ENCODE measurements around the gene SCD.
A peak's percentile ranks its signal among the peaks of the same experiment; 100 is the strongest.
"Not testable (repeated sequence)": the region's sequence is repeated elsewhere in the genome, so short reads cannot be mapped to it uniquely, and the experiment has no call there.

The SCD gene

DNA sequence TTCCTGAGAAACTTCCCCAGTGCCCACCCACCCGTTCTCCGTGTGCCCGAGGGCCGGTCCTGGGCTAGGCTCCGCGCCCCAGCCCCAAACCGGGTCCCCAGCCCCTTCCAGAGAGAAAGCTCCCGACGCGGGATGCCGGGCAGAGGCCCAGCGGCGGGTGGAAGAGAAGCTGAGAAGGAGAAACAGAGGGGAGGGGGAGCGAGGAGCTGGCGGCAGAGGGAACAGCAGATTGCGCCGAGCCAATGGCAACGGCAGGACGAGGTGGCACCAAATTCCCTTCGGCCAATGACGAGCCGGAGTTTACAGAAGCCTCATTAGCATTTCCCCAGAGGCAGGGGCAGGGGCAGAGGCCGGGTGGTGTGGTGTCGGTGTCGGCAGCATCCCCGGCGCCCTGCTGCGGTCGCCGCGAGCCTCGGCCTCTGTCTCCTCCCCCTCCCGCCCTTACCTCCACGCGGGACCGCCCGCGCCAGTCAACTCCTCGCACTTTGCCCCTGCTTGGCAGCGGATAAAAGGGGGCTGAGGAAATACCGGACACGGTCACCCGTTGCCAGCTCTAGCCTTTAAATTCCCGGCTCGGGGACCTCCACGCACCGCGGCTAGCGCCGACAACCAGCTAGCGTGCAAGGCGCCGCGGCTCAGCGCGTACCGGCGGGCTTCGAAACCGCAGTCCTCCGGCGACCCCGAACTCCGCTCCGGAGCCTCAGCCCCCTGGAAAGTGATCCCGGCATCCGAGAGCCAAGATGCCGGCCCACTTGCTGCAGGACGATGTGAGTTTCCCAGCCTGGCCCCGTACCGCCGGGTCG, at the start of gene SCD:
Gene SCD, plus strand, starts transcription at position 469 of the 803 bp plus-strand sequence. Its CDS starts 272 bp downstream, at position 741.
- peak; percentile 88 for DNase-seq

DNA sequence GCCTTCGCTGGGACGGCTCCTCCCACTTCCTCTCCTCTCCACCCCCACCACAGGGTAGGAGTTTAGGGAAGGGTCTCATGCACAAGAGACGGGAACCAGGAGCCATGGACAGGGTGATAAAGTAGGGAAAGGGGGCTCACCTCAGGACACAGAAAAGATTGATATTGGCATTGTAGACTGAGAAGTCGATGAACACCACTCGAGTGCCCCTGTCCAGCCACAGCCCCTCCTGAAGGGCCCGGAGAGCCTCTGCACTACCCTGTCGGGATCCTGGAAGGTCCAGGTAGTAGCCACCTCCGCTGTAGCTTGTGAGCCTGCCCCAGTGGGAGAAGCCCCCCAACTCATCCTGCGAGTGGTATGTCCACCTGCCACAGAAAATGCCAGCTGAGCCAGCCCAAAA, 49.8 kb upstream of the SCD start:
- DNase-seq = no peak

DNA sequence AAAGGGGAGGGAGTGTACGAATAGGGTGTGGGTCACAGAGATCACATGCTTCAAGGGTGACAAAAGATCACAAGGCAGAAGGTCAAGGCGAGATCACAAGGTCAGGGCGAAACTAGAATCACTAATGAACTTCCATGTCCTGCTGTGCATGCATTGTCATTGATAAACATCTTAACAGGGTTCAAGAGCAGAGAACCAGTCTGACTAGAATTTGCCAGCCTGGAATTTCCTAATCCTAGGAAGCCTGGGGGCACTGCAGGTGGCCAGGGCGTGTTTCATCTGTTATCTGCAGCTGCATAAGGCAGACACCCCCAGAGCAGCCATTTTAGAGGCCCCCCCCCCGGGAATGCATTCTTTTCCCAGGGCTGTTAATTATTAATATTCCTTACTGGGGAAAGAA, 45.9 kb upstream of the SCD start:
- not testable (repeated sequence) for DNase-seq

DNA sequence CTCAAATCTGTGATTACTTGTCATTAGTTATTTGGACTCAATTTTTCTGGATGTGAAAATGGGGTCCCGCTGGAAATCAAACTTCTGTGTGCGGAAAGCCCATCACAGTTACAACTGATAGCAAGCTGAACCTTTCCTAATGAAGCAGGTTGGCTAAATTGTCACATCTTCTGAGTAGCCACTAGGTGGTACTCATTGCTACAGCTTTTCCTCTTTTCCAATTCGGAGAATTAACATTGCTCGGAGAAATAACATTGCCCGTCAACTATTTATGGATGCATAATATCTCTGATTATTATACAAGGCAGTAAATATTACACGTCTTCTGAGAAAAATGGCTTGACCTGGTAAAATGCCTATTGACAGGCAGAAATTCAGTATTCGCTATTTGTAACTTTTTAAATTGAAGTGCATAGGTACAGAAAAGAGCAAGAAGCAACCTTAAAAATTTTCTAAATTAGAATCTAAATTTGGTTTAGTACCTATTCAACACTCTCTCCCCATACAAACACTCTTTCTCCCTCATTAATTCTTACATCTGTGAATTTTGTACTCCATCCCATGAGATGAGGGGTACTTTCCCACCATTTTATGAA, 43.2 kb upstream of the SCD start:
- DNase-seq = no peak

DNA sequence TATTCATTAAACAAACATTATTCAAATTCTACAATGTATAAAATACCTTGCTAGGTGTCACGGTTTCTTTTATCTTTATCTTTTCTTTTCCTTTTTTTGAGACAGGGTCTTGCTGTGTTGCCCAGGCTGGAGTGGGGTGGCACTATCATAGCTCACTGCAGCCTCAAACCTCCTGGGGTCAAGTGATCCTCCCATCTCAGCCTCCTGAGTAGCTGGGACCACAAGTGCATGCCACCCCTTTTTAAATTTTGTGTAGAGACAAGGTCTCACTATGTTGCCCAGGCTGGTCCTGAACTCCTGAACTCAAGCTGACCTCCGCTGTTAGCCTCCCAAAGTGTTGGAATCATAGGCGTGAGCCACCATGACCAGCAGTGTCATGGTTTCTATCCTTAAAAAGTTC, 42.6 kb upstream of the SCD start:
- no peak for DNase-seq

DNA sequence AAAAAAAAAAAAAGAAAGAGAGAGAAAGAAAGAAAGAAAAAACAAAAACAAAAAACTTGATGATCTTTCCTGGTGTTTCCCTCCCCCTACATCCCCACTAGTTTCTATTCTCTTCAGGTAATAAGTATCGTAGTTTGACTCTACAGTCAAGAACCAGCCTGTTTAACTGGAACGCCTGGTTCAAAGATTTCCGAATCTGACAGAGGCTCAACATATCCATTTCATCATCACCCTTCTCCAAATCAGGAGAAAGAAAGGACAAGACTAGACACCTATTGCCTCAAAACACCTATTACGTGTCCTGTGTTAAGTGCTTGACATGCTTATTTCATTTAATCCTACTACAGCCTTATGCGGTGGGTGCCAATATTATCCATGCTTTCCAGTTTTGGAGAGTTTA, 40.2 kb upstream of the SCD start:
- no peak for DNase-seq

DNA sequence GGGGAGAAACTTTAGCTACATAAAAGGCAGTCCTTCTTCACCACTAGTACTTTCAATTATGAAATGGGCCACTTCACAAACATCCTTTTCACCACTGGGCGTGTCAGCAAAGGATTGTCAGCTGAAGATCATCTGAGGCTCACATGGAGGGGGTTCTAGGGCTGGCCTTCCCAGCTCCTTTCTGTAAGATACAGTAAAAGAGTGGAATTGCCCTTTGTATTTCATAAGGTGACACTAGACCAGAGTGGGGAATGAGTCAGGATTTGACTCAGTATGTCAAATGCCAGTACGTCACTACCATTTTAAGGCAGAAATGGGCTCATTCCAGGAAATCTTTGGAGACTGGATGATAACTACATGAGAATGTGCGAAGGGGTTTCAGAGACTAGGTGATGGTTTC, 39.3 kb upstream of the SCD start:
- DNase-seq = no peak

DNA sequence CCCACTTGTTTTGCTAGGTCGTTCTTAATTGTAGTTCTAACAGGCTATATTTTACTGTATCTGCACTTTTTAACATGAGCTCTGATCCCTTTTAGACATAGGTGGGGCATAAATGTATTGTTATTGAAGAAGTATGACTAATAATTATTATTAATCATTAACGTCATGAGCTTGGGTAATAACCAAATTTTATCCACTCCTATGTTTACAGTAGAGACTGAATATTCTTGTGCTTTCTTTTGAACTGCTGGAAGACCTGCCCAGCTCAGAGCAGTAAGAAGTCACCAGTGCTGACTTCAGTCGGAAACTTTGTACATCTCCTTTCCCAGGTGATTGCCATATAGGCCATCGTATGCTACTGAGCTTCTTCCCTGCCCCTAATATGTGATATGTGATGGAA, 35.7 kb upstream of the SCD start:
- no peak for DNase-seq

DNA sequence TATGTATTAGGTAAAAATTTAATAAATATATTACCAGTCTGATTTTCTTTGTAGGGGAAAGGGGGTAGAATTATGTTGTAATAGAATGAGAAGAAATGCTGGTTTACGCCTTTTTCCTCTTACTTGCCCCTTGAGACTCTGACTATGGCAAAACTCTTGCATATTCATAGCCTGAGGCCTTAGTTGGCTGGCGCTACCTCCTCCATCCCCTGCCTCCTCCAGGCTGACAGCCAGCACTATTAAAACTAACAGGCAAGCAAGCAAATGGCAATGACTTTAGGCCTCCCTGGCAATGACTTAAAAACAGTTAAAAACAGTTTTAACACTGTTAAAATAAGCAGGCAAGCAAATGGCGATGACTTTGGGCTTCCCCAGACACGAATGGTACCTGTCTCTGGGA, 31.4 kb upstream of the SCD start:
- DNase-seq = no peak

DNA sequence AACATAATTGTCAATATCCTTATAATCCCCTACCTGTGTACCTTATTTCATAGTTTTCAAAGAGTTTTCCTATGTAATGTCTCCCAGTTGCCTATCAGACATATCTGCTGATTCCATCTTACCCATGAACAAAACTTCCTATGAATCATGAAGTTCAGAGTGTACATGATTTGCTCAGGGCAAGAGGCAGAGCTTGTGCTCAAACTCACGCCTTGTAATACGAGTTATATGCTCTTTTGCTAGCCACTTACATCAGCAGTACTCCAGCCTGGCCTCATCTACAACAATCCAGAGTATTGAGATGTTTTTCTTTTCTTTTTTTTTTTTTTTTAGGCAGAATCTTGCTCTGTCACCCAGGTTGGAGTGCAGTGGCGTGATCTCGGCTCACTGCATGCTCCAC, 28.8 kb upstream of the SCD start:
- no peak for DNase-seq

DNA sequence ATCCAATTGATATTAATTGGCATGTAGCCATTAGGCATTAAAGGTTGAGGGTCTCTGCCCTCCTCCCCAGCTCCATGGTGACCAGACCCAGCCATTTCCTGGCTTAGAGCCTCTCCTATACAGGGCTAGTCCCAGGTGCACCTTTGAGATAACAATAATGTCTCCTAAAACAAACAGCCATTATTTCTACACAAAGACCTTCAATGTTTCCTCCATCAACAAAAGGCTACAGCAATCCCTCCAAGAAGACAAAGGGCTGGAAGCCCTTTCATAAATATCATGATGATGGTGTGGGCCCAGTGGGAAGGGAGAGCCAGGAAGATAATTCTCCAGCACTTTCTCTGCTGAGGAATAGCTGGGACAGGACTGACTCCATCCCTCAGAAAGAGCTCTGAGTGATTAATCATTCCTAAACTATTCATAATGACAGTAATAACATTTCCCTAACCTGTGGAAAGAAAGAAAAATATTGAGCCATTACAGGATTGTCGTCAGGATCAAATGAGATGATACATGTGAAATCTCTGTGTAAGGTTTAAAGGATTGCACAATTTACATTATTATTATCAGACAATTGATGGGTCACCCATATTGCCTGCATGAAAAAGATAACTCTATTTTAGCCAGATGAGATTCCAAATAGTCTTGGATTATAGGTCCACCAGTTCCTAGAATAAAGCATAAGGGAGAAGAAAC, 27.2 kb upstream of the SCD start:
- no peak for DNase-seq

DNA sequence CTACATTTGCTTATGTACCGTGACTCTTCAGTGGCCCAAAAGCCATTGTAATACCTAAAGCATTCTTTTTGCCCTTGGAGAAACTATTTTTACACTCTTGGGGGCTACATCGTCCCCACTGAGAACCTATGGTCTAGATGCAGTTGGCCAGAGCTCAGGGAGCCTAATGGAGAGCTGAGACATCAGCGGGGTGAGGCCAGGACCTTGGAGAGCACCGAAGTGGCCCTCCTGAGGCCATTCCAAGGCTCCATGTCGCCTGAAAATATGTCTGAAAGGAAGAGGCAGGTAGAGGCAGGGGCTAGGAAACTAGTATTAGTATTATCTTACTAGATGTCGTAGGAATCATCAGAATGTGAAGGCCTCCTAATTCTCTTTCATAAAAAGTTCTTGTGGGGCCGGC, 21.9 kb upstream of the SCD start:
- DNase-seq = no peak

DNA sequence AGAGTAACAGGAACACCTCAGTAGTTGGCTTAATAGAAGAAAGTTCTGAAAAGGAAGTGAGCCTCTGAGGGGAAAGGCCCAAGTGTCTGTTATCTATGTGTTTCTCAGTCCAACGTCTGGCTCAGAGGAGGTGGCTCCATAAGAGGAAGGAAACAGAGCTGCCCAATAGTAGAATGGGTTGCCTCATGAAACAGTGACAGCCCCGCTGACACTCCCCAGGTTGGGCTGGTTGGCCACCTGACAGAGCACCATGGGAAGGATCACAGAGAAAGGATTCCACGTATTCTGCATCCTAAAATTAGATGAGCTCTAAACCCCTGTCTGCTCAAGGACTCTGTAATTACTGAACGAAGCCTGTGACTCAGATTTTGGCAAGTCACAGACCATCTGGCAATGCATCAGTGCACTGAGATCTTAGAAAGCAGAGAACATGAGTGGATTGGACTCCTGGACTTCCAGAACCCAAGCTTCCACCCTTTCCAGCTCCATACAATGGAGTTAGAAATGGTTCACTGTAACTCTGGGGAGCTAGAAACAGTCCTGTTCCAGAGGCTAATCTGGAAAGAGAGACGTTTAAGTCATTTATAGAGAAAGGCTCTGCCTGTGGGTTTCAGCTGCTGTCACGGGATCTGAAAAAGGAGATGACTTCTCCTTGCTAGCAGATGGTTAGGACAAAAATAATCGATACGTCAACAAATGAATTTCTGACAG, 19.9 kb upstream of the SCD start:
- peak; percentile 70 for DNase-seq

DNA sequence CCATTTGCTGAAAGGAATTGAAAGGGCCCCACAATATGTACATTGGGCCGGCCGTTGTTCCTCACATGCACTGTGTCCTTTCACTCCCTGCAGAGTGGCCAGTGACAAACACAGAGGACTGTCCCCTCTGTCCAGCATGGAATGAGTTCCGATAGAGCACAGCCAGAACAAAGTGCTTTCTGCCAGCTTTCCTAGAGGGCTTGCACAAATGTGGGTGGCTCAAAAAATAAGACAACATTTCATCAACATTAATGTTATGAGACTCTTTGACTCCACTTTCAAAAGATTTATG, 19.4 kb upstream of the SCD start:
- DNase-seq = no peak

DNA sequence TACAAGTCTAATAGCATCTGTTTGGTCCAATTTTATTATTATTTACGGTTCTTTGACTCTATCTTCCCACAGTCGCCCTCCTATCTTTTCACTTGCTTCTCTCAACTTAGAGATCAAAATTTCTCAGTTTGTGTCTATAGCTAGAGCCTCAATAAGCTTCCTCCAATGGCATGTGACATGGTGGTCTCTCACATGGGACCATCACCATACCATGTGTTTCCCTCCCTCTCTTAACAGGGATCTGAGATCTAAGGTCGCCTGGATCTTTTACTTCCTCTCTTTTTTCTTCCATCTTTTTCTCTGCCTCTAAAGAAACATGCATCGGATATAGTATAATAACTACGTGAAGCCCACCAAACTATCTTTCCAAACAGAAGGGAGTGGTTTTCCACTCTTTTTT, 18.8 kb upstream of the SCD start:
- DNase-seq = no peak

DNA sequence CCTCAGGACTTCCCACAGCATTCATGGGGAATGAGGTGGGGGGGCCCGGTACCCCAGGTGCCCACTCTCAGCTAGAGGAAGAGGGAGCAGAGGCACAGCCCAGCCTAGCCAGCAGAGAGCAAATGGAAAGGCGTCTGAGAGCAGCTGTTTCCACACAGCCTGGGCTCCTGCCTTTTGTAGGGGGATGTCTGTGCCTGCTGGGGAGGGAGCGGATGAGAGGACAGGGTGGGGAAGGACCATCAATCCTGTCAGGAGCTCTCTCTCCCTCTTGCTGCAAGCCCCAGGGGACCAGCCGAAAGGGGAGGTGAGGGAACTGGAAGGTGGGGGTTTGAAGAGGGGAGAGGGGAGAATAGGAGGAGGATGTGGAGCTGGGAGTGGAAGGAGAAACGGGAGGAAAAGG, 17.0 kb upstream of the SCD start, which contains the start of gene PKD2L1:
Gene PKD2L1, minus strand, starts transcription at position 150 of the 400 bp plus-strand sequence. Its CDS starts 125 bp downstream, at position 25.
- no peak for DNase-seq

DNA sequence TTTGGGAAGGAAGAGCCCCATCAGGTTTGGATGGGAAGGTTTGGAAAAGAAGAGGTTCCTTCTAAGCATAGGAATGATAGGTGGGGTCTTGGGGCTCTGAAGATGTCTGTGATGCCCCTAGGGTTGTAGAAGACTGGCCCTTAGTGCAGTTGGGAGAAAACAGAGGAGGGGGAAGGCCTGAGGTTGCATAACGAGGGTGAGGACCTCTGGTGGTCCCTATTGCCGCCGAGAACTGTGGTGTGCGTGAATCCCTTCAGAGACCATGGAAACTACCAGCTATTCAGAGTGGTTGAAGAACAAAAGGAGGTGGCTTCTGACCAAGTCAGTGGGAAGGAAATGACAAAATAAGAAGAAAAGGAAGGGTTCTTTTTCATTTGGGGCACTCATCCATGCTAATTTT, 13.9 kb upstream of the SCD start:
- DNase-seq = no peak

DNA sequence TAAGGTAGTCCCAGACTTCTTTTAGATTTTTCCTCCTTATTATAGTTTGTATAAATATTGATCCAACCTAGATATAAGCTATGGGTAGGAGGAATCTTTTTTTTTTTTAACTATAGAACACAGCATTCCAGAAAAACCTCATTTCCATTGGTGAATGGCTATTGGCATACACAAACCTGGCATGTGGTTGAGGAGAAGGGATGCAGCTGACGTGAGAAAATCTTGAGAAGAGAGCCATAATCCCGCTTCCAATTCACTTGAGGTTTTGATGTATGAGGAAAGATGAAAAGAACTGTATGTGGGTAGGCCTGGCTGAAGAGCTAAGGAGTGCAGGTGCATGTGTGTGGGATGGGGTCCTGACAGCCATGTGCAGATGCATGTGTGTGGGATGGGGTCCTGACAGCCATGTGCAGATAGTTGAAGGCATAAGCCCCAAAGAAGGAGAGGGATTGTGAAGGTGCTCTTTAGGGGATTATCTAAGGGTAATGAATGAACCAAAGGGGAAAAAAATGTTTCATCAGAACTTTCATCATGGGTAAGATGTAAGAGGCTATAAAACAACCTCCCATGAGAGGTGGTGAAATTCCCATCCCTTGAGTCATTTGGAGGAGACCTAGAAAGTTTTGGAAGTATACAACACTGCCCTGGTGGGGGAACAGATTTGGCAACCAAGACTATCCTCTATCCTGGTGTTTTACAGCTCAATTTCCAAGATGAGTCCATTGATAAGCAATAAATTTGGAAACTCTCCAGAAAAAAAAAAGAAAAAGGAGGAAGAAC, 13.2 kb upstream of the SCD start:
- DNase-seq = no peak

DNA sequence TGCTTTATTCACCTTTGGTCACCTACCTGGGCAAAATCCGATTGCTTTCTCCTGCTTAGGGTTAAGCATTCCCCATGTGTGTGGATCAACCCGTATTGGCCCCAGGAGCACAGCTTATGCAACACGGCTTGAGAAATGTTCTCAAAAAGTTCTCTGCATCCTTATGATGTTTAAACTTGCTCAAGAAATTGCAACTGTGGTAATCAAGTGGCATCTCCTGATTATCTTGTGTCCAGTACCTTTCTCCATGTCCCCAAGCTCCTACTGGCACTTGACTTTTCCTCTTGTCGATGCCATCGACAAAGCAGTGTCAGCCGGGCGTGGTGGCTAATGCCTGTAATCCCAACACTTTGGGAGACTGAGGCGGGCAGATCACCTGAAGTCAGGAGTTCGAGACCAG, 12.3 kb upstream of the SCD start:
- no peak for DNase-seq

DNA sequence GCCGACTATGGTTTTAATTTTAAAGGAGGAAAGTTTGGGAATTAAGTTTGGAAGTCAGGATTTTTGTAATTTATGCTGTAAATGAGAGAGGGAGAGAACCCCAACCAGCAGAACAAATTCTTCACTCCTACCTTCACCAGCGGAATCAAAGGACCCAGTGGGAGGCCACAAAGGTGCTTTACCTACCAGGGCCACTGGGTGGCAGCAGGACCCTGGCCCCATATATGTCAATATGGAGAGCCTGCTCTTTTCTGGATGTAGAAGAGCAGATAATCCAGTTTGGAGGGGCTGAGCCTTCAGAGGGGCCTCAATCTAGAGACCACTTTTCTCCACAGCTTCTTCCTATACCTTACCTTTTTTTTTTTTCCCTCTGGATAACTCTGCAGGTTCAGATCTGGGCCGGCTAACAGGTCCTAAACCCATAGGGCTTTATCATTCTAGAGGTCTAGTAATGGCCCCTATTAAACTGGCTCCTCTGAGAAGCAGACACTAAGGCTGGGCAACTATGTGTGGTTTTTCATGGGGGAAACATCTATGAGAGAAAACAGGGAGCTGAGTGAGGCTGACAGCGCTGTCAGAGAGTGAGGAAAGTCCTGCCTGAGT, 8.5 kb upstream of the SCD start:
- peak; percentile 75 for DNase-seq

DNA sequence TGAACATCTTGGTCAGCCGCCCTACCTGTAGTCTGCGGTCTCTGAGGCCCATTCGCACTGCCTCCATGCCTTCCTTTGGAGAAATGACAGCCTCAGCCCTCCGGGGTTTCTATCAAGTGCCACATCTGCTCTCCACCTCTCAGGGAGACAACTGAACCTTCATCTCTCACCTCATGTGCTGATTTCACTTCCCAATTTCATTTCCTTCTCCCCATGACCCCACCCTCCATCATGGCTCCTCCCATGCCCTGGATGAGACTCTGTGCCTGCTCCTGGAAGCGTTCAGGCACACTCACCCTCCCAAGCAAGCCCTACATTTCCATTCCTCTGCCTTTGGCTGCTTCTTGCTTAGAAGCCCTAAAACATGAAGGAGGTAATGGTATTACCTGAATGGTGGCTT, 7.8 kb upstream of the SCD start:
- peak; percentile 50 for DNase-seq
